NCI-H1930 (cell line): ENCODE data around the gene MFF.
"Not testable (repeated sequence)": the region's sequence is repeated elsewhere in the genome, so short reads cannot be mapped to it uniquely, and the experiment has no call there.

ENCODE experiments used
- DNase-seq, 2 experiments: peaks; one replicate each; lab custom pipeline; 2025; lab: John Stamatoyannopoulos, UW

Gene MFF

DNA sequence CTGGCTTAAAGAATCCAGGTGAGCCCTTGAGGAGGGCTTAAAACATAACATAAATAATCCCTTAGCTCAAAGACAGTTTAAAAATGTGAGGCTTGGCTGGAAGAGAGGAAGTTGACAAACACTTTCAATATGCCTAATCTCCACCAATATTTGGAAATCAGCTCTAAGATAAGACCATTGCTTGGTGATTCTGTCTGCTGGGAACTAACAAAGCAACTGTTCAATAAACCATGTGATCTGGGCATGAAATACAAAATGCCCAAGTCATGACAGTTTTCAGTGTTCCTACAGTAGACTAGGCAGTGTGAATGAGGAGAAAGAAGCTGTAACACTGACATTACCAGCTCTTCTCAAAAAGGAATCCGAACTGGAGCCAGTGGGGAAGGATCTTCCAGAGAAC lies 10.7 kb downstream of the MFF start:
- DNase-seq, result no peak

GRCh38 chr2:227337442-227337841 lies 12.4 kb downstream of the MFF start:
- no peak for DNase-seq

DNA sequence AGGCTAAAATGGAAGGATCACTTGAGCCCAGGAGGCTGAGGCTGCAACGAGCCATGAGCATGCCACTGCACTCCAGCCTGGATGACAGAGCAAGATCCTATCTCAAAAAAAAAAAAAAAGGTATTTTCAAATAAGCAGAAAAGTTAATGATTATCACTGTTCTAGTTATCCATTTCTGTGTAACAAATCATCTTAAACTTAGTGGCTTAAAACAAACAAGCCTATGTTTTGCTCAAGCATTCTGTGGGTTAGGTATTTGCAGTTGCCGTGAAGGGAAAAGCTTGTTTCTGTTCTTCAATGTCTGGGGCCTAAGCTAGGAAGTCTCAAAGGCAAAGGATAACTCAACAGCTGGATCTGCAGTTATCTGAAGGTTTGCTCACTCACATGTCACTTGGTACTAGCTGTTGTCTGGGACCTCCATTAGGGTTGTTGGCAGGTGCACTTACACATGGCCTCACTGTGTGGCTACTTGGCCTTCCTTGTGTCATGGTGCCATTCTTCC lies 14.1 kb downstream of the MFF start:
- DNase-seq, result no peak

DNA sequence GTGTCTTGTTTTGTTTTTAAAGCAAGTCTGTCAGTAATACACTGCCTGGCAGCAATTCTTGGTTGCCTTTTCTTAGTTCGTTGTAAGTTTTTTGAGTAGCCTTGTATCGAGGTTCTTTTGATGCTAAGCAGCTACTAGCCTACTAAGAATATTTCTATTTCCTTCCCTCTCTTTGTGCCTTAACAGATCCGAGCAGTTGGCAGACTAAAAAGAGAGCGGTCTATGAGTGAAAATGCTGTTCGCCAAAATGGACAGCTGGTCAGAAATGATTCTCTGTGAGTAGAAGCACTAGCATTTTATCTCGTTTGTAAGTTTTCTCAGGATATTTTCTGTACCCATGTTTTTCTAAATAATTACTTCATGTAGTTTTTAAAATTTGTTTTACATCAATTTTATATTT lies 15.1 kb downstream of the MFF start:
- no peak for DNase-seq

- DNase-seq, result no peak
Observed at GRCh38 chr2:227341553-227341952, 16.5 kb downstream of the MFF start.

GRCh38 chr2:227344231-227344630 lies 19.2 kb downstream of the MFF start:
- DNase-seq, result no peak

DNA sequence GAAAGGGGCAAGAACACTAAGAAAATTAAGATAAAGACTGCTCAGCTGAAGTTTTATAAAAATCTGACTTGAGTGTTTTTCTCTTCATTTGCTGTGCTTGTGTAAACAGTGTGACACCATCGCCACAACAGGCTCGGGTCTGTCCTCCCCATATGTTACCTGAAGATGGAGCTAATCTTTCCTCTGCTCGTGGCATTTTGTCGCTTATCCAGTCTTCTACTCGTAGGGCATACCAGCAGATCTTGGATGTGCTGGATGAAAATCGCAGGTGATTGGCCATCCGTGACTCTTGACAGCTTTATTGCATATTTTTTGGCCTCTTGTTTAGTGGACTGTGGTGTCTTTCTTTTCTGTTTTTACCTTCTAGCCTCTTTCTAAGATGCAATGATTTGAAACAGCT lies 22.1 kb downstream of the MFF start:
- DNase-seq, result no peak

DNA sequence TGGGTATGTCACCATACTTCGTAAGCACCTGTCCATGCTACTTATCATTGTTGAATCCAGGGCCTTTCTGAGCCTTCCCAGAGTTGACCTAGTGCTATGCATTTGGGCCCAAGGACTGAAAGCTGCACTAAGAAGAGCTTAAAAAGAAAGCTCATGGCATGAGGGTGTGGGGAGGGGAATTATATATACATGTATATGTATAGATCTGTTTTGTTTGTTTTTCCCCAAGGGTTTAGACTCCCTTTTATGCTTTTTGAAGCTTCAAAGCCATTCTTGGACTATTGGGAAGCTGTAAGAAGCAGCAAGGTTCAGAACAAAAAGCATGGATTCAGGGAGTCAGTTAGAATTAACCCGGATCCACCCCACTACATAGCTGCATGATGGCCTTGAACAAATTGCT lies 23.3 kb downstream of the MFF start:
- no peak for DNase-seq

DNA sequence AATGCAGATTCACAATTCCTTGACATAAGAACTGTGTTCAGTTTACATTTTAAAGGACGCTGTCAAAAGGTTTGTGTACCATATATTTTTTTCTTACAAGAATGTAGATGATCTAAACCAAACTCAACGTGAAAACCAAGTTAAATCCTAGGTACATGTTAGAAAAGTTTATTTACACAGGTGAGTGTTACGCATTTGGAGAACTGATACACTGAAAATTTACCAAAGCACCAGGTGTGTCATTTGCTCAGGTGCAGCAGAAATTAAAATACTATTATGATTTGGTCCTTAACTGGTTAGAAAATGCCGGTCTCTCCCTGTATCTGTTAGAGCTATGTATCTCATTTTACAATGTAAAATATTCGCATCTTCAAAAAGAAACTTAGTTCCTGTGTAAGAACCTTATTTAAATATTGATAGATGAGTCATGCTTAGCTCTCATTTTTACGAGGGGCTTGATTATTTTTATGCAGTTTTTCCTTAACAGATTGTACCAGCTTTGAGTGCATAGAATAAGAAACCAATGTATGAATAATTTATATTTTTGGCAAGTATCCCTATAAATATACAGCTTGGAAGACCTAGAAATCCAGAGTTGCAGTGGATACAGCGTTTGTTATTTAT lies 25.1 kb downstream of the MFF start:
- DNase-seq, result no peak

DNA sequence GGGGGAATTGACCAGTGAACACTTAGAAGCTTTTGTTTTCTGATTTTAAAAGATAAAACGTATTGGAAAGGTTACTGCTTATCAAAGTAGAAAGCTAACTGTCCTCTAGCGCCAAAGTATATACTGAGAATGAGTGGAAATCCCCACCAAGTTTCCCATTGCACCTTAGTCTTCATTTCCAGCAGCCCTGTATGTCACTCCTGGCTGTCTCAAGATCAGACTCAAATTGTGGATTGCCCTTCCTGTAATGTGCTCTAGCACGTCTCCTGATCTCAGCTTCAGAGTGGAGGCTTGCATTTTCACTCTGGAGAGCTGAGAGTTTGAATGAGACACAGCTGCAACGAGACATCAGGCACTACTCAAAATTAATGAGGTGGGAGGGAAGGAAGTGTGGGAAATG lies 26.6 kb downstream of the MFF start:
- DNase-seq, result no peak

DNA sequence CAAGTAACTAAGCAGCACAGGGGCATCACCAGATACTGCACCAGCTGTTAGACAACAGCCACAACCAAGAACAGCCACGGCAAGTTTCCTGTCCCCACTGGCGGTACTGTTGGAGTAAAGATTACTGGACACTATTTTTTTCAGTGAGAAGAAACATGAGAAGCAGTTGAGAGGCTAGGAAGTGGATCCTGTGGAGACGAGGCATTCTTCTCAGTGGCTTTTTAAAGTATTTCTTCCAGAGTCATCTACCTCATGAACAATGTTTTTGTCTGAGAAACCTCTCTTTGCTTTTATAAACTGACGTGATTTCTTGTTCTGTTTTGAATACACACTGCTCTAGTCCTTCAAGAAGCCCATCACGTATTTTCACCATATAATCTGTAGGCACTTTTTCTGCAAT lies 35.3 kb downstream of the MFF start:
- no peak for DNase-seq

GRCh38 chr2:227363756-227364155 lies 38.7 kb downstream of the MFF start:
- DNase-seq, result no peak

- not testable (repeated sequence) for DNase-seq
Observed at GRCh38 chr2:227364585-227365263, 39.7 kb downstream of the MFF start.

DNA sequence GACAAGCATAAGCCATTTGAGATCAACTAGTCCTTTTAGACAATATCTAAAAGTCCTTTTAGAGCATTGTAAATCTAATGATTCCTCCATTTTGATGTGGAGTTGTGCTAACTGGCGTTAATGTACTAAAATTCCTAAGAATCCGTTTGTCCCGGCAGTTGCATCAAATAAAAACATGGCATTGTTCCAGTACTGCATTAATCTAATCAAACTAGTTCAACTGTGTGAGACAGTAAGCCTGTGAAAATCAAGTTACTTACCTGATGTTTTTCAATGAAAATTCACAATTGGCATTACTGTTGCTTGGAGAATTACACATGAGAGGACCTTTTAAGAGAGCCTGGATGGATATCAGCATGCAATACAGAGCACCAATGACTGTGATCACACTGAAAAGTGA lies 40.8 kb downstream of the MFF start:
- DNase-seq, result no peak

GRCh38 chr2:227366769-227367426 lies 41.8 kb downstream of the MFF start:
- DNase-seq, result no peak

GRCh38 chr2:227367427-227367795 lies 42.4 kb downstream of the MFF start:
- no peak for DNase-seq

- no peak for DNase-seq
Observed at GRCh38 chr2:227368574-227368973, 43.5 kb downstream of the MFF start.

DNA sequence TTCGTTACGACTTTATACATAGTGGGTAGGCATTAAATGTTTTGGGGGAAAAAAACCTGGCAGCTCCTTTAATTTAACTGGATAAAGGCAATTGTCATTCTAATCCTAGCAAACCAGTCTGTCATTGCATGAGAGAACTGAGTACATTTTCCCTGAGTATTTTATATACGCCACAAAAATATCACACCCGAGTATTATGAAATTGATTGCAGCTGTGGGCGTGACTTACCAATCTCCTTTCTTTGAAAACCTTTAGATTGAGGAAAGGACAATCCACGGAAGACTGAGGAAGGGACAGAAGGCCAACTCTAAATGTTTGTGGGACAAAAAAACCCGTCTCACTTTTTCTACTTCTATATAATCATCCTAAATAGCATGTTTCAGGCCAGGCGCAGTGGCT lies 45.0 kb downstream of the MFF start:
- DNase-seq, result no peak

DNA sequence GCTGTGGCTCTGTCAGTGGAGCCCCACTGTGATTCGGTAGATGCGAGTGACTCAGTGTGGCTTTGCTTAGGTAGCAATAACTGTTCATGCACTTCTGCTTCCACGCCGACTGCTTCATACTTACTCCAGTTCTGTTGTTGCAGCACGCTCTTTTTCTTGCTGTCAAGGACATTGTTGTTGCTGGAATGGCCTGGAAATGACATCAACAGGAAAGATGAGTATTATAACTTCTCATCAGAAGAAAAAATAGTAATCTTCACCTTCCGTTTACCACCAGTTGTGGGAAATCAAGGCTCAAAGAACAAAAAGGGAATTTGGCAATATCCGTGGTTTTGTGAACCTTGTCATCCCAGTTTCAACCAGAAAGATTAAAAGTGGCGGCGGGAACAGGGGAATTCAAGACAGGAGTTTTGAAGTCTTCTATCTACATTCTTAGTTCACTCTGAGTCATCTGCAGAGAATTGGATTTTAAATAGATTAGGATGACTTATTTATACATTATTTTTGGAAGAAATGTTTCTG lies 45.8 kb downstream of the MFF start:
- no peak for DNase-seq

GRCh38 chr2:227373389-227373788 lies 48.3 kb downstream of the MFF start:
- no peak for DNase-seq

- DNase-seq, result no peak
Observed at GRCh38 chr2:227374158-227374557, 49.1 kb downstream of the MFF start.

DNA sequence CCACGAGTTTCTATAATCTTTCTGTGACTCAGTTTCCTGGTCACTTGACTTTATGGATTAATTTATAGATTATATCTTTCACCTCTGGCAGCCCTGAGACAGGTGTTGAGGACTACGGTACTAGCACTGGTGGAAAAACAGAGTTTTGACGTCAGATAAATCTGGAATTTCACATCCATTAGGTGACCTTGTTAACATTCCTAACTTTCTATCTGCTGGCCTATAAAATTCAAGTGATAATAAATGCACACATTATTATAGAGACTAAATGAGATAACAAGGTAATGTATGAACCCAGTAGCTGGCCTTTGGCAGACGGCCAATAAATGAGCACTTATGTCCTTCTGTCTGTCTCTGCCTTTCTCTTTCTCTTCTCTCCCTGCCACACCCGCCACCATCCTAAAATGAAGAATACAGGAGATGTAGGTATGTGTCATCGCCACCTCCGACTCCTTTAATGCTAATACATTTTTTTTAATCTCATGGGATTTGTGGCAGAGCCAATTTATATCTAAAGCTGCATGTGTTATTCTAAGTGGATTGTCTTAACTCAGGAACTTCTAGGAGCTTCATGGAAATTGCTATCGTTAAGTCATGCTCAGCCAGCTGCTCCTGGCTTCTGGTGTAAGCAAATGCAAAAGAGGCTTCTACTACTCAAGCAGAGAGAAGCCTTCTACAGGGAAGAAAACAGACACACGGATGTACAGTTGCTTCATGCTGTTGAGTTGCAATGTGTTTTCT lies 51.8 kb downstream of the MFF start:
- DNase-seq, result no peak
